Common myeloid progenitor, CD34-positive (primary cell): Measurements from ENCODE around the gene PPP6R3.

Experiments
- CTCF ChIA-PET: fragments of 350-600 bp; sonication (Branson Sonifier 250); formaldehyde crosslinking; loops from one replicate; lab custom pipeline; 2021; ENCODE audit warnings: antibody characterized with exemption; lab: Charles Lee
- POLR2A ChIA-PET: fragments of 350-600 bp; sonication (Branson Sonifier 250); formaldehyde crosslinking; loops from one replicate; lab custom pipeline; 2021; ENCODE audit warnings: antibody characterized with exemption; lab: Charles Lee
- DNase-seq, 3 donors: peaks; one replicate each; pipeline versions ENCODE4 v3.0.0 to v3.0.0-alpha.2; 2013
- H3K27ac ChIP-seq, 2 experiments: 1 replicate in 1 of 2; 2 replicates in 1 of 2; pipeline ENCODE4 v1.7.0; 2013; ENCODE audit warnings: inconsistent platforms in 2 of 2, low read length in 2 of 2, mild to moderate bottlenecking in 2 of 2, low read depth in 1 of 2, moderate library complexity in 1 of 2; ENCODE audit not compliant: severe bottlenecking in 2 of 2, insufficient read depth in 1 of 2, poor library complexity in 1 of 2
- H3K27me3 ChIP-seq, 5 experiments: replicated peaks in 2 of 5; 1 replicate in 3 of 5; 2 replicates in 2 of 5; pipeline versions ENCODE4 v1.6.1 to v1.7.0; 2013; ENCODE audit warnings: low read length in 4 of 5, mild to moderate bottlenecking in 2 of 5, moderate library complexity in 2 of 5, inconsistent platforms in 1 of 5; ENCODE audit not compliant: insufficient read depth in 5 of 5, control insufficient read depth in 4 of 5
- H3K36me3 ChIP-seq, 4 experiments: 1 replicate in 2 of 4; 2 replicates in 2 of 4; pipeline versions ENCODE4 v1.6.1 to v1.7.0; 2013; ENCODE audit warnings: low read length in 3 of 4, control low read depth in 1 of 4, mild to moderate bottlenecking in 1 of 4; ENCODE audit not compliant: control insufficient read depth in 4 of 4, insufficient read depth in 4 of 4
- H3K4me1 ChIP-seq, 4 experiments: 1 replicate in 3 of 4; 2 replicates in 1 of 4; pipeline versions ENCODE4 v1.6.1 to v1.7.1; 2013; ENCODE audit warnings: low read length in 3 of 4, mild to moderate bottlenecking in 3 of 4, control low read depth in 1 of 4, inconsistent platforms in 1 of 4, moderate library complexity in 1 of 4; ENCODE audit not compliant: control insufficient read depth in 4 of 4, insufficient read depth in 4 of 4; ENCODE audit errors: control extremely low read depth in 1 of 4
- H3K4me3 ChIP-seq, 7 experiments: 1 replicate in 4 of 7; 2 replicates in 3 of 7; pipeline versions ENCODE4 v1.5.1 to v1.7.0; 2013; ENCODE audit warnings: mild to moderate bottlenecking in 7 of 7, low read length in 6 of 7, moderate library complexity in 6 of 7, inconsistent platforms in 2 of 7, low read depth in 2 of 7, control low read depth in 1 of 7; ENCODE audit not compliant: insufficient read depth in 4 of 7, control insufficient read depth in 1 of 7; ENCODE audit errors: extremely low read depth in 1 of 7
- H3K9me3 ChIP-seq, 5 experiments: 1 replicate in 4 of 5; 2 replicates in 1 of 5; pipeline versions ENCODE4 v1.6.1 to v1.7.1; 2013; ENCODE audit warnings: low read length in 4 of 5, mild to moderate bottlenecking in 2 of 5, inconsistent platforms in 1 of 5, low read depth in 1 of 5, moderate library complexity in 1 of 5; ENCODE audit not compliant: control insufficient read depth in 4 of 5, insufficient read depth in 2 of 5; ENCODE audit errors: control extremely low read depth in 1 of 5
- WGBS: methylation state at CpG from one replicate; pipeline ENCODE4 v1.1.5; 2013; ENCODE audit not compliant: insufficient coverage; 5-methylcytosine and 5-hydroxymethylcytosine counted together

PPP6R3 gene

GRCh38 chr11:68657021-68657780, 196.6 kb downstream of the PPP6R3 start:
- H3K4me3 ChIP-seq = no peak overlapping the region
- no peaks in the 10 kb centered on the region for H3K27me3 ChIP-seq
- H3K4me1 ChIP-seq = peaks cover 0 to 1% (median 0%) of the 10 kb centered on the region in 4 experiments
- peaks cover 0 to 14% (median 5%) of the 10 kb centered on the region in 5 experiments for H3K9me3 ChIP-seq
- no peak for DNase-seq
- no peaks in the 10 kb centered on the region for H3K36me3 ChIP-seq
- 98% methylated on average over 10 of the region's 11 CpGs for WGBS
- ChIA-PET POLR2A (no interaction called here), CTCF (no interaction called here)
- H3K27ac ChIP-seq = no peak overlapping the region

- no peak overlapping the region for H3K27ac ChIP-seq
- H3K4me1 ChIP-seq = peaks cover 0 to 1% (median 0%) of the 10 kb centered on the region in 4 experiments
- H3K27me3 ChIP-seq = no peaks in the 10 kb centered on the region
- ChIA-PET POLR2A (no interaction called here), CTCF (no interaction called here)
- no peaks in the 10 kb centered on the region for H3K36me3 ChIP-seq
- DNase-seq = no peak
- H3K4me3 ChIP-seq = no peak overlapping the region
- peaks cover 0 to 14% (median 5%) of the 10 kb centered on the region in 5 experiments for H3K9me3 ChIP-seq
- WGBS = 100% methylated on average over 1 of the region's 8 CpGs
Measured at GRCh38 chr11:68658097-68658496, 197.5 kb downstream of the PPP6R3 start.

- POLR2A ChIA-PET = no interaction called here
- H3K4me3 ChIP-seq = no peak overlapping the region
- no peaks in the 10 kb centered on the region for H3K27me3 ChIP-seq
- peaks cover 0 to 14% (median 5%) of the 10 kb centered on the region in 5 experiments for H3K9me3 ChIP-seq
- no peak for DNase-seq
- H3K27ac ChIP-seq = no peak overlapping the region
- no peaks in the 10 kb centered on the region for H3K36me3 ChIP-seq
- CTCF ChIA-PET = no interaction called here
- WGBS = 97% methylated on average over 13 of the region's 13 CpGs
- peaks cover 0 to 1% (median 0%) of the 10 kb centered on the region in 4 experiments for H3K4me1 ChIP-seq
Measured at GRCh38 chr11:68658661-68659060, 198.1 kb downstream of the PPP6R3 start.

- Histone ChIP-seq H3K4me1 (peaks cover 0 to 1% (median 0%) of the 10 kb centered on the region in 4 experiments), H3K9me3 (peaks cover 0 to 14% (median 5%) of the 10 kb centered on the region in 5 experiments), H3K36me3 (no peaks in the 10 kb centered on the region), H3K27me3 (no peaks in the 10 kb centered on the region), H3K27ac (no peak overlapping the region), H3K4me3 (no peak overlapping the region)
- ChIA-PET POLR2A (no interaction called here), CTCF (no interaction called here)
- WGBS = 88% methylated on average over 18 of the region's 22 CpGs
- peak in 2 of 3 donors; percentile 17 to 31 for DNase-seq
Measured at GRCh38 chr11:68659158-68659921, 198.8 kb downstream of the PPP6R3 start.

- no peak for DNase-seq
- Histone ChIP-seq H3K36me3 (no peaks in the 10 kb centered on the region), H3K27ac (no peak overlapping the region), H3K9me3 (peaks cover 0 to 8% (median 3%) of the 10 kb centered on the region in 5 experiments), H3K4me1 (peaks cover 0 to 1% (median 0%) of the 10 kb centered on the region in 4 experiments), H3K4me3 (no peak overlapping the region), H3K27me3 (no peaks in the 10 kb centered on the region)
- 98% methylated on average over 13 of the region's 18 CpGs for WGBS
- CTCF ChIA-PET = interaction anchor here (1.4 kb wide), 1 partner anchor 14 kb away, joined by 4 read pairs; no protein-coding TSS in a partner anchor
- POLR2A ChIA-PET = no interaction called here
Measured at GRCh38 chr11:68660066-68660810, 199.7 kb downstream of the PPP6R3 start.

GRCh38 chr11:68661014-68661413, 200.5 kb downstream of the PPP6R3 start:
- DNase-seq = no peak
- H3K27ac ChIP-seq = no peak overlapping the region
- CTCF ChIA-PET = interaction anchor here (1.4 kb wide), 1 partner anchor 15 kb away, joined by 4 read pairs; no protein-coding TSS in a partner anchor
- POLR2A ChIA-PET = no interaction called here
- 84% methylated on average over 11 of the region's 15 CpGs for WGBS
- peaks cover 0 to 1% (median 0%) of the 10 kb centered on the region in 4 experiments for H3K4me1 ChIP-seq
- H3K27me3 ChIP-seq = no peaks in the 10 kb centered on the region
- H3K36me3 ChIP-seq = no peaks in the 10 kb centered on the region
- H3K4me3 ChIP-seq = no peak overlapping the region
- H3K9me3 ChIP-seq = peaks cover 0 to 3% (median 0%) of the 10 kb centered on the region in 5 experiments
